ENCODE measurements around the gene IQSEC1.
A peak's percentile ranks its signal among the peaks of the same experiment; 100 is the strongest.

IQSEC1 gene

GRCh38 chr3:12964711-12965612, 108.3 kb downstream of the IQSEC1 start:
- H3K27me3 ChIP-seq (ENCODE audit: low read depth), result no peaks in the 10 kb centered on the region
- in situ Hi-C loops (cut with MboI; ENCODE audit: low sequenced_read_pairs), result no loop called here
- no peak overlapping the region for H3K4me3 ChIP-seq
- no peaks in the 10 kb centered on the region for H3K9me3 ChIP-seq
- H3K4me1 ChIP-seq, result peaks cover 22% of the 10 kb centered on the region
- DNase-seq (ENCODE audit: low spot score in 2 of 2), result no peak
- H3K36me3 ChIP-seq (replicated peaks), result no peaks in the 10 kb centered on the region; the same call in 1 of the 2 replicates

DNA sequence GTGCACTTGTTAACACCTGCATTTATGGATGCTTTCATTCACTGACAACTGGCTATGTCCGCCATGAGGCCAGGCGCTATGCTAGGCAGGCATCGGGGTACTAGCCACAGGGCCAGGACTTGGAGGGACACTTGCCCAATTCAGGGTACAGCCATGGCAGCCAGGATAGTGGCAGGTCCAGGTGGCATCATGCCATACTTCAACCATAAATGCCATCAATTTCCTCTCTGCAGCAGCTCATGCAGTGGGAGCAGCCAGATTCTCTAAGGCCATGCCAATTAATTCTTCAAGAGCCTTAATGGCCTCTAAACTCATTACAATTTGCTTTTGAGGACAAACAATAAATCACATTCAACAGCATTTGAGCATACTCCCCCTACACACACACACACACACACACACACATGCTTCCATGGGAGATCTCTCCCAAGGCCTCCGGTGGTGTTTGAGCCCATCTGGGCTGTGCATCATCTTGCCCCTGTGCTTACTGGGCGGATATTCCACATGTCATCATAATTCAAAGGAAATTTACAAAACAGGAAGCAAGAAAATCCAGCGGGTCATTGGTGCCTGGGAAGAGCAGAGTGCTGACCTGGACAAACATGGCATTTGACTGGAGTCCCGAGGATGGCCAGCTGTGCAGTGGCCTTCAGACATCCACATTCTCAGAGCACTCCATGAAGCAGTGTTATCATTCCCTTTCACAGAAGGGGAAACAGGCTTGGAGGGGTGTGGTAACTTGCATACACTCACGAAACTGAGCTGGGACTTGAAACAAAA, 109.1 kb downstream of the IQSEC1 start:
- Histone ChIP-seq H3K4me3 (no peak overlapping the region), H3K4me1 (peaks cover 30% of the 10 kb centered on the region), H3K27me3 (ENCODE audit: low read depth) (no peaks in the 10 kb centered on the region), H3K36me3 (replicated peaks) (no peaks in the 10 kb centered on the region; the same call in 1 of the 2 replicates), H3K9me3 (no peaks in the 10 kb centered on the region)
- no peak for DNase-seq (ENCODE audit: low spot score in 2 of 2)
- in situ Hi-C loops (cut with MboI; ENCODE audit: low sequenced_read_pairs), result no loop called here

GRCh38 chr3:12963231-12963896, 109.9 kb downstream of the IQSEC1 start:
- Histone ChIP-seq H3K27me3 (ENCODE audit: low read depth) (no peaks in the 10 kb centered on the region), H3K36me3 (replicated peaks) (no peaks in the 10 kb centered on the region; the same call in 1 of the 2 replicates), H3K9me3 (no peaks in the 10 kb centered on the region), H3K4me3 (no peak overlapping the region), H3K4me1 (peaks cover 31% of the 10 kb centered on the region)
- DNase-seq (ENCODE audit: low spot score in 2 of 2), result no peak
- in situ Hi-C loops (cut with MboI; ENCODE audit: low sequenced_read_pairs), result no loop called here

DNA sequence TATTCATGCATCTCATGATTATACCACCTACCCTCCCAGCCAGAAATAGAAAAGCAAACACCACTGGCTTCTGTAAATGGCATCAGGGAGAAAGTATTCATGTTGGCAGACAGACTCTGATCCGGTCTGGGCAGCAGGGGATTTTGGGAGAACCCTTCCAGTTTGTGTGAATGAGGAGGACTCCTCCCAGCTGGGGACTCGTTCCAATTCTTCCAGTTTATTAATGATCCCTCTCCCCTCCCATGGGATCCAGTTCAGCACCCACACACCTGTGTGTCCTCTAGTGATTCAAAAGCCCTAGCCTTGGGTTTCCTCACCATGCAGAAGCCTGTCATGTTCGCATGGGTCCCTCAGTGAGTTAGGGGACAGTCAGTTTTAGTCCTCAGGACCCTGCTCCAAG, 110.9 kb downstream of the IQSEC1 start:
- no peaks in the 10 kb centered on the region for H3K9me3 ChIP-seq
- no peak overlapping the region for H3K4me3 ChIP-seq
- in situ Hi-C loops (cut with MboI; ENCODE audit: low sequenced_read_pairs), result no loop called here
- no peak for DNase-seq (ENCODE audit: low spot score in 2 of 2)
- no peaks in the 10 kb centered on the region for H3K27me3 ChIP-seq (ENCODE audit: low read depth)
- no peaks in the 10 kb centered on the region; the same call in 1 of the 2 replicates for H3K36me3 ChIP-seq (replicated peaks)
- peaks cover 27% of the 10 kb centered on the region for H3K4me1 ChIP-seq

GRCh38 chr3:12961697-12962036, 111.6 kb downstream of the IQSEC1 start:
- Histone ChIP-seq H3K36me3 (replicated peaks) (no peaks in the 10 kb centered on the region), H3K9me3 (no peaks in the 10 kb centered on the region), H3K4me3 (no peak overlapping the region), H3K4me1 (peaks cover 27% of the 10 kb centered on the region), H3K27me3 (ENCODE audit: low read depth) (no peaks in the 10 kb centered on the region)
- in situ Hi-C loops (cut with MboI; ENCODE audit: low sequenced_read_pairs), result no loop called here
- no peak for DNase-seq (ENCODE audit: low spot score in 2 of 2)

GRCh38 chr3:12961007-12961696, 112.1 kb downstream of the IQSEC1 start:
- no peak for DNase-seq (ENCODE audit: low spot score in 2 of 2)
- Histone ChIP-seq H3K36me3 (replicated peaks) (no peaks in the 10 kb centered on the region), H3K4me1 (peaks cover 24% of the 10 kb centered on the region), H3K9me3 (no peaks in the 10 kb centered on the region), H3K4me3 (no peak overlapping the region), H3K27me3 (ENCODE audit: low read depth) (no peaks in the 10 kb centered on the region)
- in situ Hi-C loops (cut with MboI; ENCODE audit: low sequenced_read_pairs), result no loop called here

- no peaks in the 10 kb centered on the region for H3K27me3 ChIP-seq (ENCODE audit: low read depth)
- peaks cover 20% of the 10 kb centered on the region for H3K4me1 ChIP-seq
- DNase-seq (ENCODE audit: low spot score in 2 of 2), result no peak
- no peaks in the 10 kb centered on the region for H3K36me3 ChIP-seq (replicated peaks)
- in situ Hi-C loops (cut with MboI; ENCODE audit: low sequenced_read_pairs), result no loop called here
- no peaks in the 10 kb centered on the region for H3K9me3 ChIP-seq
- H3K4me3 ChIP-seq, result no peak overlapping the region
Measured at GRCh38 chr3:12960497-12960896, 112.7 kb downstream of the IQSEC1 start.

- peak; percentile 77 to 78 for DNase-seq (ENCODE audit: low spot score in 2 of 2)
- no peak overlapping the region for H3K4me3 ChIP-seq
Measured at GRCh38 chr3:12959838-12960378, 113.3 kb downstream of the IQSEC1 start.

GRCh38 chr3:12959410-12959809, 113.8 kb downstream of the IQSEC1 start:
- in situ Hi-C loops (cut with MboI; ENCODE audit: low sequenced_read_pairs), result no loop called here
- Histone ChIP-seq H3K9me3 (no peaks in the 10 kb centered on the region), H3K4me1 (peaks cover 20% of the 10 kb centered on the region)

More at GRCh38 chr3:12959838-12960378, 113.3 kb downstream of the IQSEC1 start:
- no peaks in the 10 kb centered on the region for H3K36me3 ChIP-seq (replicated peaks)
- H3K4me1 ChIP-seq, result peaks cover 20% of the 10 kb centered on the region
- in situ Hi-C loops (cut with MboI; ENCODE audit: low sequenced_read_pairs), result no loop called here
- no peaks in the 10 kb centered on the region for H3K27me3 ChIP-seq (ENCODE audit: low read depth)
- no peaks in the 10 kb centered on the region for H3K9me3 ChIP-seq

DNA sequence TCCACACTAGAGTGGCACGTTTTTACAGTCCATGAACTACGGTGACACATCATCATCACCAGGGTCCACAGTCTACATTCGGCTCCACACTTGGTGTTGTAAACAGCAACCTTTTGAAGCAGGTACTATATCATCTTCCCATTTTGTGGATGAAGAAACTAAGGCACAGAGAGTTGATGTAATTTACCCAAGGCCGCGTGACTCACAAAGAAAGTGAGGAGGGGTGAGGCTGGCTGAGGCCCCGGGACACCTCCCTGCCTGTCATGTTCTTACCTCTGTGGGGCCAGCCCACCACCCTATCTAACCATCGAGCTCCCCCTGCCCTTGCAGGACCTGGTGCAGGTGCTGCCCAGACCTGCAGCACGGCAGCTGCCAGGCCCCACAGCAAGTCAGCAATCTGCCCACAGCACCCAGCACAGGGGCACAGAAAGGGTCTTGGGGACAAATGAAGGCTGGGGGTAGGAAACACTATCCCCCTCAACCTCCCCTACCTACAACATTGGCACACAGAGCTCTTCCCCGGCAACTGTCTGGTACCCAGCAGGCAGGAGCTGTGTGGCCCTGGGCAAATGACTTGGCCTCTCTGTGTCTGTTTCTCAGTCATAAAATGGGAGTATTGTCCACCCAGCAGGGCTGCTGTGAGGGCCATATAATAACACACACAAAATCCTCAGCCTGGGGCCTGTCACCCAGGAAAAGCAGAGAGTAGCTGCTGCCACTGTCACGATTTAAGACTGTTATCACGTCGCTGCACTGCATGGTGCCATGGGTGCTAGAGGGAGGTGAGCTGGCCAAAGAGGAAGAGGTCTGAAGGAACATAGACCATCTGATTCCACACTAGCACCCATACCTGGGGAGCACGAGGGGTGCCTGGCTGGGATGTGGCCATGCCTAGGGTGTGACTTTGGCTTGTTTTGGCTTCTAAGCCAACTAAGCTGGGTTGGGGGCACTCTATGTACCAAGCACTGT, 115.1 kb downstream of the IQSEC1 start:
- Histone ChIP-seq H3K4me3 (no peak overlapping the region), H3K36me3 (replicated peaks) (no peaks in the 10 kb centered on the region), H3K9me3 (no peaks in the 10 kb centered on the region), H3K27me3 (ENCODE audit: low read depth) (no peaks in the 10 kb centered on the region), H3K4me1 (peaks cover 20% of the 10 kb centered on the region)
- no peak for DNase-seq (ENCODE audit: low spot score in 2 of 2)
- in situ Hi-C loops (cut with MboI; ENCODE audit: low sequenced_read_pairs), result no loop called here

More at GRCh38 chr3:12959410-12959809, 113.8 kb downstream of the IQSEC1 start:
- Histone ChIP-seq H3K4me3 (no peak overlapping the region), H3K36me3 (replicated peaks) (no peaks in the 10 kb centered on the region), H3K27me3 (ENCODE audit: low read depth) (no peaks in the 10 kb centered on the region)
- DNase-seq (ENCODE audit: low spot score in 2 of 2), result peak in 1 of 2 experiments; percentile 56

- Histone ChIP-seq H3K27me3 (ENCODE audit: low read depth) (no peaks in the 10 kb centered on the region), H3K4me3 (no peak overlapping the region), H3K9me3 (no peaks in the 10 kb centered on the region), H3K36me3 (replicated peaks) (no peaks in the 10 kb centered on the region), H3K4me1 (peaks cover 20% of the 10 kb centered on the region)
- in situ Hi-C loops (cut with MboI; ENCODE audit: low sequenced_read_pairs), result no loop called here
- DNase-seq (ENCODE audit: low spot score in 2 of 2), result no peak
Measured at GRCh38 chr3:12957339-12957738, 115.9 kb downstream of the IQSEC1 start.

DNA sequence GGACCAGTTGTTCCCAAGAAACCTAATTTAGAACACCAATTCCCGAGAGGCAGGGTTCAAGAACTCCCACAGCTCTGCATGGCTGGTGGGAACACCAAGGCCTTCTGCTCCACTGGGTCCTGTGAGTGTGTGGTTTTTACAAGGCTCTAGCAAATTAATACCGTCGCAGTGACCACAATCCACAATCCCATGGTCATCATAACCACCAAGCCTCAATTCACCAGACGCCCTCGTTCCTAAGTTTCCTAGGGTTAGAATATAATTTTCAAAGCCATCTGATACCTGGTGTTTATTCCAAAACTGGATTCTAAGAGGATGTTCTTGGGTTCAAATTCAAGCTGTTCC, 116.9 kb downstream of the IQSEC1 start:
- Histone ChIP-seq H3K4me1 (peaks cover 20% of the 10 kb centered on the region), H3K27me3 (ENCODE audit: low read depth) (no peaks in the 10 kb centered on the region), H3K9me3 (no peaks in the 10 kb centered on the region), H3K4me3 (no peak overlapping the region), H3K36me3 (replicated peaks) (no peaks in the 10 kb centered on the region)
- in situ Hi-C loops (cut with MboI; ENCODE audit: low sequenced_read_pairs), result no loop called here
- no peak for DNase-seq (ENCODE audit: low spot score in 2 of 2)

Data from HAP-1 (cell line).